ENCODE results near the gene ULK4. TPM values are rescaled to one million over a fixed set of nuclear protein-coding genes. Genes with fewer than 3 reads are reported as not detected.

The ULK4 gene
- total RNA-seq, 1 donor from 2014 or later, result 10.2 TPM

DNA sequence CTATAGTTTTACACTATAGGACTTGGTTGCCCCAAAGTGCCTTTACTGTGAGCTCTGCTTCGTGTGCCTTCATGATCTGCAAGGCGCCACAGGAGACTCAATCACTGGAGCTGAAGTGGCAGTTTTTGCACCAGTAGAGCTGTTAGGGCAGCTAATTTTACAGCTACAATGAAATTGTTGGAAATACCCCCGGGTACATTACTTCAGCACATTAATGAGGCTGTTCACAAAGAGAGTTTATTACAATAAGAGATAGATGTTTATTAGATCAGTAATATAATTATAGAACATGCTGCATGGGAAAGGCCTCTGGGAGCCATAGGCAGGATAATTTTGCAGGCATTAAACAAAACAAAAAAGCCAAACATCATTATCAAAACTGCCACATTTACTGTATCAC, 531.5 kb downstream of the ULK4 start:
- Mint-ChIP-seq H3K36me3 (ENCODE audit: low read depth, unreplicated experiment) (peaks cover 4% of the 10 kb centered on the region), H3K27ac (ENCODE audit: unreplicated experiment) (no peak overlapping the region), H3K4me1 (ENCODE audit: unreplicated experiment) (no peaks in the 10 kb centered on the region), H3K27me3 (ENCODE audit: unreplicated experiment) (peaks cover 4% of the 10 kb centered on the region), H3K4me3 (ENCODE audit: unreplicated experiment) (no peak overlapping the region), H3K9me3 (ENCODE audit: unreplicated experiment) (peaks cover 8% of the 10 kb centered on the region)
- TF ChIP-seq, protein P1, sequence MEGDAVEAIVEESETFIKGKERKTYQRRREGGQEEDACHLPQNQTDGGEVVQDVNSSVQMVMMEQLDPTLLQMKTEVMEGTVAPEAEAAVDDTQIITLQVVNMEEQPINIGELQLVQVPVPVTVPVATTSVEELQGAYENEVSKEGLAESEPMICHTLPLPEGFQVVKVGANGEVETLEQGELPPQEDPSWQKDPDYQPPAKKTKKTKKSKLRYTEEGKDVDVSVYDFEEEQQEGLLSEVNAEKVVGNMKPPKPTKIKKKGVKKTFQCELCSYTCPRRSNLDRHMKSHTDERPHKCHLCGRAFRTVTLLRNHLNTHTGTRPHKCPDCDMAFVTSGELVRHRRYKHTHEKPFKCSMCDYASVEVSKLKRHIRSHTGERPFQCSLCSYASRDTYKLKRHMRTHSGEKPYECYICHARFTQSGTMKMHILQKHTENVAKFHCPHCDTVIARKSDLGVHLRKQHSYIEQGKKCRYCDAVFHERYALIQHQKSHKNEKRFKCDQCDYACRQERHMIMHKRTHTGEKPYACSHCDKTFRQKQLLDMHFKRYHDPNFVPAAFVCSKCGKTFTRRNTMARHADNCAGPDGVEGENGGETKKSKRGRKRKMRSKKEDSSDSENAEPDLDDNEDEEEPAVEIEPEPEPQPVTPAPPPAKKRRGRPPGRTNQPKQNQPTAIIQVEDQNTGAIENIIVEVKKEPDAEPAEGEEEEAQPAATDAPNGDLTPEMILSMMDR (IDR thresholded peaks at IDR 0.05; ENCODE audit: unreplicated experiment), result no peak
- DNase-seq (ENCODE audit: low spot score), result no peak

GRCh38 chr3:41426485-41426884, 535.4 kb downstream of the ULK4 start:
- peaks cover 4% of the 10 kb centered on the region for H3K27me3 Mint-ChIP-seq (ENCODE audit: unreplicated experiment)
- H3K9me3 Mint-ChIP-seq (ENCODE audit: unreplicated experiment), result peaks cover 8% of the 10 kb centered on the region

GRCh38 chr3:41424543-41425300, 537.2 kb downstream of the ULK4 start:
- DNase-seq (ENCODE audit: low spot score), result no peak
- Mint-ChIP-seq H3K36me3 (ENCODE audit: low read depth, unreplicated experiment) (peaks cover 4% of the 10 kb centered on the region), H3K27me3 (ENCODE audit: unreplicated experiment) (peaks cover 4% of the 10 kb centered on the region), H3K4me3 (ENCODE audit: unreplicated experiment) (no peak overlapping the region), H3K27ac (ENCODE audit: unreplicated experiment) (no peak overlapping the region), H3K4me1 (ENCODE audit: unreplicated experiment) (peaks cover 2% of the 10 kb centered on the region), H3K9me3 (ENCODE audit: unreplicated experiment) (peaks cover 8% of the 10 kb centered on the region)
- TF ChIP-seq, protein P1 (IDR thresholded peaks at IDR 0.05; ENCODE audit: unreplicated experiment), result no peak

More at GRCh38 chr3:41426485-41426884, 535.4 kb downstream of the ULK4 start:
- TF ChIP-seq, protein P1 (IDR thresholded peaks at IDR 0.05; ENCODE audit: unreplicated experiment), result no peak
- no peak overlapping the region for H3K27ac Mint-ChIP-seq (ENCODE audit: unreplicated experiment)
- H3K36me3 Mint-ChIP-seq (ENCODE audit: low read depth, unreplicated experiment), result peaks cover 4% of the 10 kb centered on the region
- H3K4me1 Mint-ChIP-seq (ENCODE audit: unreplicated experiment), result no peaks in the 10 kb centered on the region
- H3K4me3 Mint-ChIP-seq (ENCODE audit: unreplicated experiment), result no peak overlapping the region
- DNase-seq (ENCODE audit: low spot score), result no peak

GRCh38 chr3:41419809-41420208, 542.1 kb downstream of the ULK4 start:
- Mint-ChIP-seq H3K4me1 (ENCODE audit: unreplicated experiment) (peaks cover 11% of the 10 kb centered on the region), H3K4me3 (ENCODE audit: unreplicated experiment) (no peak overlapping the region), H3K9me3 (ENCODE audit: unreplicated experiment) (no peaks in the 10 kb centered on the region), H3K27ac (ENCODE audit: unreplicated experiment) (peak overlapping the region; percentile 22), H3K27me3 (ENCODE audit: unreplicated experiment) (no peaks in the 10 kb centered on the region), H3K36me3 (ENCODE audit: low read depth, unreplicated experiment) (no peaks in the 10 kb centered on the region)
- DNase-seq (ENCODE audit: low spot score), result no peak
- TF ChIP-seq, protein P1 (IDR thresholded peaks at IDR 0.05; ENCODE audit: unreplicated experiment), result no peak

GRCh38 chr3:41418961-41419691, 542.8 kb downstream of the ULK4 start:
- no peak for DNase-seq (ENCODE audit: low spot score)
- Mint-ChIP-seq H3K4me3 (ENCODE audit: unreplicated experiment) (no peak overlapping the region), H3K27me3 (ENCODE audit: unreplicated experiment) (no peaks in the 10 kb centered on the region), H3K4me1 (ENCODE audit: unreplicated experiment) (peaks cover 11% of the 10 kb centered on the region), H3K9me3 (ENCODE audit: unreplicated experiment) (no peaks in the 10 kb centered on the region), H3K27ac (ENCODE audit: unreplicated experiment) (no peak overlapping the region), H3K36me3 (ENCODE audit: low read depth, unreplicated experiment) (no peaks in the 10 kb centered on the region)
- TF ChIP-seq, protein P1 (IDR thresholded peaks at IDR 0.05; ENCODE audit: unreplicated experiment), result no peak

Measured in endothelial cell (in vitro differentiated cells).